NCI-H2227 (cell line): ENCODE data around the gene LHFPL3.

Source experiments
- DNase-seq: peaks from one replicate; lab custom pipeline; 2025; ENCODE audit not compliant: unreplicated experiment; lab: John Stamatoyannopoulos, UW

The LHFPL3 gene

GRCh38 chr7:104838537-104839299 is 510.3 kb downstream of the LHFPL3 start:
- no peak for DNase-seq

GRCh38 chr7:104839842-104840241 is 511.4 kb downstream of the LHFPL3 start:
- no peak for DNase-seq

- no peak for DNase-seq
Measured at GRCh38 chr7:104841798-104842197, 513.4 kb downstream of the LHFPL3 start.

GRCh38 chr7:104843198-104843597 is 514.8 kb downstream of the LHFPL3 start:
- DNase-seq, result no peak

GRCh38 chr7:104845557-104845956 is 517.2 kb downstream of the LHFPL3 start:
- DNase-seq, result no peak

- DNase-seq, result no peak
Measured at GRCh38 chr7:104846731-104847130, 518.3 kb downstream of the LHFPL3 start.

- peak; percentile 86 for DNase-seq
Measured at GRCh38 chr7:104848138-104848990, 520.0 kb downstream of the LHFPL3 start.

- DNase-seq, result no peak
Measured at GRCh38 chr7:104850374-104850773, 522.0 kb downstream of the LHFPL3 start.

- no peak for DNase-seq
Measured at GRCh38 chr7:104851268-104851667, 522.9 kb downstream of the LHFPL3 start.

GRCh38 chr7:104852386-104852785 is 524.0 kb downstream of the LHFPL3 start:
- DNase-seq, result no peak

GRCh38 chr7:104855861-104856260 is 527.5 kb downstream of the LHFPL3 start:
- DNase-seq, result no peak

- no peak for DNase-seq
Measured at GRCh38 chr7:104857458-104858425, 529.3 kb downstream of the LHFPL3 start.

GRCh38 chr7:104859754-104860426 is 531.5 kb downstream of the LHFPL3 start:
- DNase-seq, result no peak

GRCh38 chr7:104861729-104862390 is 533.5 kb downstream of the LHFPL3 start:
- DNase-seq, result no peak

- peak; percentile 71 for DNase-seq
Measured at GRCh38 chr7:104862719-104863118, 534.3 kb downstream of the LHFPL3 start.

GRCh38 chr7:104873401-104873800 is 545.0 kb downstream of the LHFPL3 start:
- DNase-seq, result no peak

GRCh38 chr7:104878577-104878976 is 550.2 kb downstream of the LHFPL3 start:
- DNase-seq, result no peak

- DNase-seq, result no peak
Measured at GRCh38 chr7:104883248-104883717, 554.9 kb downstream of the LHFPL3 start.

- DNase-seq, result peak; percentile 90
Measured at GRCh38 chr7:104883718-104884452, 555.5 kb downstream of the LHFPL3 start.
